Measurements from ENCODE around the gene ARHGAP9.

ARHGAP9 gene

DNA sequence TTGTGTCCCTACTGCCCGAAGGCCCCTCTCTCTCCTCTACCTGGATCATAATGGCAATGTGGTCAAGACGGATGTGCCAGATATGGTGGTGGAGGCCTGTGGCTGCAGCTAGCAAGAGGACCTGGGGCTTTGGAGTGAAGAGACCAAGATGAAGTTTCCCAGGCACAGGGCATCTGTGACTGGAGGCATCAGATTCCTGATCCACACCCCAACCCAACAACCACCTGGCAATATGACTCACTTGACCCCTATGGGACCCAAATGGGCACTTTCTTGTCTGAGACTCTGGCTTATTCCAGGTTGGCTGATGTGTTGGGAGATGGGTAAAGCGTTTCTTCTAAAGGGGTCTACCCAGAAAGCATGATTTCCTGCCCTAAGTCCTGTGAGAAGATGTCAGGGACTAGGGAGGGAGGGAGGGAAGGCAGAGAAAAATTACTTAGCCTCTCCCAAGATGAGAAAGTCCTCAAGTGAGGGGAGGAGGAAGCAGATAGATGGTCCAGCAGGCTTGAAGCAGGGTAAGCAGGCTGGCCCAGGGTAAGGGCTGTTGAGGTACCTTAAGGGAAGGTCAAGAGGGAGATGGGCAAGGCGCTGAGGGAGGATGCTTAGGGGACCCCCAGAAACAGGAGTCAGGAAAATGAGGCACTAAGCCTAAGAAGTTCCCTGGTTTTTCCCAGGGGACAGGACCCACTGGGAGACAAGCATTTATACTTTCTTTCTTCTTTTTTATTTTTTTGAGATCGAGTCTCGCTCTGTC, 22.8 kb downstream of the ARHGAP9 start:
- Histone ChIP-seq H3K4me3 (ENCODE audit: low read depth, low read length) (no peak overlapping the region), H3K36me3 (ENCODE audit: control insufficient read depth in 2 of 2, insufficient read depth in 1 of 2, low read length in 2 of 2) (no peaks in the 10 kb centered on the region), H3K4me1 (ENCODE audit: control insufficient read depth, insufficient read depth, low read length) (peaks cover 15% of the 10 kb centered on the region), H3K9me3 (ENCODE audit: control insufficient read depth, insufficient read depth, low read depth, low read length) (no peaks in the 10 kb centered on the region), H3K27ac (ENCODE audit: extremely low read depth, low read depth, low read length) (no peak overlapping the region; the same call in 1 of the 2 replicates)
- ChIA-PET CTCF (interaction anchor here (0.6 to 9.7 kb wide), 24 partner anchors 9 to 274 kb away, joined by 3 to 219 read pairs (median 9); partner anchors contain the start of genes INHBC, MARS1 and NXPH4), POLR2A (no interaction called here)
- no peak for TF ChIP-seq ZNF132 (tag by site-specific recombination; IDR thresholded peaks at IDR 0.05; ENCODE audit: borderline replicate concordance)
- TF ChIP-seq ZNF544 (tag by site-specific recombination; IDR thresholded peaks at IDR 0.05) = no peak
- no peak for TF ChIP-seq SETDB1 (IDR thresholded peaks at IDR 0.05; ENCODE audit: insufficient read length, low read length)
- TF ChIP-seq ZBTB20 (tag by site-specific recombination; IDR thresholded peaks at IDR 0.05) = no peak
- TF ChIP-seq PRDM1 (tag by site-specific recombination; IDR thresholded peaks at IDR 0.05) = peak; percentile 43; the same call in 1 of the 2 replicates
- TF ChIP-seq SP7 (tag by site-specific recombination; IDR thresholded peaks at IDR 0.05) = no peak
- no peak for TF ChIP-seq ZIC2 (tag by site-specific recombination; IDR thresholded peaks at IDR 0.05)
- TF ChIP-seq, protein P1, sequence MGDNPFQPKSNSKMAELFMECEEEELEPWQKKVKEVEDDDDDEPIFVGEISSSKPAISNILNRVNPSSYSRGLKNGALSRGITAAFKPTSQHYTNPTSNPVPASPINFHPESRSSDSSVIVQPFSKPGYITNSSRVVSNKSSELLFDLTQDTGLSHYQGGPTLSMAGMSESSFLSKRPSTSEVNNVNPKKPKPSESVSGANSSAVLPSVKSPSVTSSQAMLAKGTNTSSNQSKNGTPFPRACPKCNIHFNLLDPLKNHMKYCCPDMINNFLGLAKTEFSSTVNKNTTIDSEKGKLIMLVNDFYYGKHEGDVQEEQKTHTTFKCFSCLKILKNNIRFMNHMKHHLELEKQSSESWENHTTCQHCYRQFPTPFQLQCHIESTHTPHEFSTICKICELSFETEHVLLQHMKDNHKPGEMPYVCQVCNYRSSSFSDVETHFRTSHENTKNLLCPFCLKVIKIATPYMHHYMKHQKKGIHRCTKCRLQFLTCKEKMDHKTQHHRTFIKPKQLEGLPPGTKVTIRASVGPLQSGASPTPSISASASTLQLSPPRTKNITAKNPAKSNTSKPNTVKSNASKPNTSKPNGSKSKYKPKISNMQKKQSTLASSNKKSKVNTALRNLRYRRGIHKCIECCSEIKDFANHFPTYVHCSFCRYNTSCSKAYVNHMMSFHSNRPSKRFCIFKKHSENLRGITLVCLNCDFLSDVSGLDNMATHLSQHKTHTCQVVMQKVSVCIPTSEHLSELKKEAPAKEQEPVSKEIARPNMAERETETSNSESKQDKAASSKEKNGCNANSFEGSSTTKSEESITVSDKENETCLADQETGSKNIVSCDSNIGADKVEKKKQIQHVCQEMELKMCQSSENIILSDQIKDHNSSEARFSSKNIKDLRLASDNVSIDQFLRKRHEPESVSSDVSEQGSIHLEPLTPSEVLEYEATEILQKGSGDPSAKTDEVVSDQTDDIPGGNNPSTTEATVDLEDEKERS (tag by site-specific recombination; IDR thresholded peaks at IDR 0.05) = no peak
- TF ChIP-seq, protein P2, sequence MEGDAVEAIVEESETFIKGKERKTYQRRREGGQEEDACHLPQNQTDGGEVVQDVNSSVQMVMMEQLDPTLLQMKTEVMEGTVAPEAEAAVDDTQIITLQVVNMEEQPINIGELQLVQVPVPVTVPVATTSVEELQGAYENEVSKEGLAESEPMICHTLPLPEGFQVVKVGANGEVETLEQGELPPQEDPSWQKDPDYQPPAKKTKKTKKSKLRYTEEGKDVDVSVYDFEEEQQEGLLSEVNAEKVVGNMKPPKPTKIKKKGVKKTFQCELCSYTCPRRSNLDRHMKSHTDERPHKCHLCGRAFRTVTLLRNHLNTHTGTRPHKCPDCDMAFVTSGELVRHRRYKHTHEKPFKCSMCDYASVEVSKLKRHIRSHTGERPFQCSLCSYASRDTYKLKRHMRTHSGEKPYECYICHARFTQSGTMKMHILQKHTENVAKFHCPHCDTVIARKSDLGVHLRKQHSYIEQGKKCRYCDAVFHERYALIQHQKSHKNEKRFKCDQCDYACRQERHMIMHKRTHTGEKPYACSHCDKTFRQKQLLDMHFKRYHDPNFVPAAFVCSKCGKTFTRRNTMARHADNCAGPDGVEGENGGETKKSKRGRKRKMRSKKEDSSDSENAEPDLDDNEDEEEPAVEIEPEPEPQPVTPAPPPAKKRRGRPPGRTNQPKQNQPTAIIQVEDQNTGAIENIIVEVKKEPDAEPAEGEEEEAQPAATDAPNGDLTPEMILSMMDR (tag by site-specific recombination; IDR thresholded peaks at IDR 0.05) = no peak
- TF ChIP-seq ZNF747 (tag by site-specific recombination; IDR thresholded peaks at IDR 0.05) = no peak
- no peak for TF ChIP-seq ZNF768 (tag by site-specific recombination; IDR thresholded peaks at IDR 0.05)
- TF ChIP-seq, protein P3, sequence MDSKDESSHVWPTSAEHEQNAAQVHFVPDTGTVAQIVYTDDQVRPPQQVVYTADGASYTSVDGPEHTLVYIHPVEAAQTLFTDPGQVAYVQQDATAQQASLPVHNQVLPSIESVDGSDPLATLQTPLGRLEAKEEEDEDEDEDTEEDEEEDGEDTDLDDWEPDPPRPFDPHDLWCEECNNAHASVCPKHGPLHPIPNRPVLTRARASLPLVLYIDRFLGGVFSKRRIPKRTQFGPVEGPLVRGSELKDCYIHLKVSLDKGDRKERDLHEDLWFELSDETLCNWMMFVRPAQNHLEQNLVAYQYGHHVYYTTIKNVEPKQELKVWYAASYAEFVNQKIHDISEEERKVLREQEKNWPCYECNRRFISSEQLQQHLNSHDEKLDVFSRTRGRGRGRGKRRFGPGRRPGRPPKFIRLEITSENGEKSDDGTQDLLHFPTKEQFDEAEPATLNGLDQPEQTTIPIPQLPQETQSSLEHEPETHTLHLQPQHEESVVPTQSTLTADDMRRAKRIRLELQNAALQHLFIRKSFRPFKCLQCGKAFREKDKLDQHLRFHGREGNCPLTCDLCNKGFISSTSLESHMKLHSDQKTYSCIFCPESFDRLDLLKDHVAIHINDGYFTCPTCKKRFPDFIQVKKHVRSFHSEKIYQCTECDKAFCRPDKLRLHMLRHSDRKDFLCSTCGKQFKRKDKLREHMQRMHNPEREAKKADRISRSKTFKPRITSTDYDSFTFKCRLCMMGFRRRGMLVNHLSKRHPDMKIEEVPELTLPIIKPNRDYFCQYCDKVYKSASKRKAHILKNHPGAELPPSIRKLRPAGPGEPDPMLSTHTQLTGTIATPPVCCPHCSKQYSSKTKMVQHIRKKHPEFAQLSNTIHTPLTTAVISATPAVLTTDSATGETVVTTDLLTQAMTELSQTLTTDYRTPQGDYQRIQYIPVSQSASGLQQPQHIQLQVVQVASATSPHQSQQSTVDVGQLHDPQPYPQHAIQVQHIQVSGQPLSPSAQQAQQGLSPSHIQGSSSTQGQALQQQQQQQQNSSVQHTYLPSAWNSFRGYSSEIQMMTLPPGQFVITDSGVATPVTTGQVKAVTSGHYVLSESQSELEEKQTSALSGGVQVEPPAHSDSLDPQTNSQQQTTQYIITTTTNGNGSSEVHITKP (tag by site-specific recombination; IDR thresholded peaks at IDR 0.05) = peak; percentile 48
- TF ChIP-seq ZNF423 (tag by site-specific recombination; IDR thresholded peaks at IDR 0.05) = no peak
- TF ChIP-seq ZBTB48 (tag by site-specific recombination; IDR thresholded peaks at IDR 0.05) = peak; percentile 85
- 0 out of 2 replicates have a peak, but pooled peaks have one; percentile 12 for TF ChIP-seq ZNF169 (tag by site-specific recombination; IDR thresholded peaks at IDR 0.05)
- no peak for TF ChIP-seq ZNF510 (tag by site-specific recombination; IDR thresholded peaks at IDR 0.05; ENCODE audit: insufficient replicate concordance)
- TF ChIP-seq ZNF548 (tag by site-specific recombination; IDR thresholded peaks at IDR 0.05) = no peak
- TF ChIP-seq, protein P4, sequence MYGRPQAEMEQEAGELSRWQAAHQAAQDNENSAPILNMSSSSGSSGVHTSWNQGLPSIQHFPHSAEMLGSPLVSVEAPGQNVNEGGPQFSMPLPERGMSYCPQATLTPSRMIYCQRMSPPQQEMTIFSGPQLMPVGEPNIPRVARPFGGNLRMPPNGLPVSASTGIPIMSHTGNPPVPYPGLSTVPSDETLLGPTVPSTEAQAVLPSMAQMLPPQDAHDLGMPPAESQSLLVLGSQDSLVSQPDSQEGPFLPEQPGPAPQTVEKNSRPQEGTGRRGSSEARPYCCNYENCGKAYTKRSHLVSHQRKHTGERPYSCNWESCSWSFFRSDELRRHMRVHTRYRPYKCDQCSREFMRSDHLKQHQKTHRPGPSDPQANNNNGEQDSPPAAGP (tag by site-specific recombination; IDR thresholded peaks at IDR 0.05) = no peak

All from HEK293 (cell line).